Mesenchymal stem cell (in vitro differentiated cells and primary cell): ENCODE measurements around the gene RAB4A.
A peak's percentile ranks its signal among the peaks of the same experiment; 100 is the strongest.

Source experiments
- DNase-seq: peaks from one replicate; pipeline ENCODE4 v3.0.0-alpha.2; 2013
- H2AFZ ChIP-seq: one replicate; pipeline ENCODE4 v1.6.1; 2013; ENCODE audit warnings: low read depth, mild to moderate bottlenecking, control low read depth, inconsistent platforms, low read length, moderate library complexity
- H2AK5ac ChIP-seq: 2 replicates; pipeline ENCODE4 v1.6.1; 2013; ENCODE audit warnings: low read length, moderate library complexity, mild to moderate bottlenecking, inconsistent platforms; ENCODE audit not compliant: severe bottlenecking
- H2BK120ac ChIP-seq: one replicate; pipeline ENCODE4 v1.6.1; 2013; ENCODE audit warnings: low read depth, mild to moderate bottlenecking, inconsistent platforms, low read length, moderate library complexity
- H2BK12ac ChIP-seq, 2 experiments: one replicate each; pipeline ENCODE4 v1.6.1; 2013; ENCODE audit warnings: inconsistent platforms in 2 of 2, low read length in 2 of 2, mild to moderate bottlenecking in 2 of 2, moderate library complexity in 2 of 2, control low read depth in 1 of 2
- H2BK15ac ChIP-seq: one replicate; pipeline ENCODE4 v1.6.1; 2013; ENCODE audit warnings: mild to moderate bottlenecking, low read depth, inconsistent platforms; ENCODE audit not compliant: poor library complexity, severe bottlenecking
- H2BK5ac ChIP-seq: 2 replicates; pipeline ENCODE4 v1.6.1; 2013; ENCODE audit warnings: low read depth, mild to moderate bottlenecking, low read length, control low read depth, inconsistent platforms; ENCODE audit not compliant: poor library complexity, severe bottlenecking
- H3K14ac ChIP-seq, 2 experiments: one replicate each; pipeline ENCODE4 v1.6.1; 2013; ENCODE audit warnings: inconsistent platforms in 2 of 2, low read length in 2 of 2, control low read depth in 1 of 2, mild to moderate bottlenecking in 1 of 2, moderate library complexity in 1 of 2
- H3K18ac ChIP-seq, 2 experiments: one replicate each; pipeline ENCODE4 v1.6.1; 2013; ENCODE audit warnings: inconsistent platforms in 2 of 2, low read length in 2 of 2, control low read depth in 1 of 2, low read depth in 1 of 2, mild to moderate bottlenecking in 1 of 2
- H3K23ac ChIP-seq, 2 experiments: one replicate each; pipeline ENCODE4 v1.6.1; 2013; ENCODE audit warnings: inconsistent platforms in 2 of 2, low read length in 2 of 2, mild to moderate bottlenecking in 2 of 2, moderate library complexity in 2 of 2, control low read depth in 1 of 2
- H3K27ac ChIP-seq: 2 replicates; pipeline ENCODE4 v1.5.1; 2013; ENCODE audit warnings: mild to moderate bottlenecking, moderate library complexity, low read length, control low read depth, inconsistent platforms; ENCODE audit not compliant: poor library complexity, severe bottlenecking
- H3K27me3 ChIP-seq, 2 experiments: 2 replicates each; pipeline versions ENCODE4 v1.6.1 to v1.7.0; 2013; ENCODE audit warnings: low read length in 2 of 2, mild to moderate bottlenecking in 2 of 2, moderate library complexity in 2 of 2, control low read depth in 1 of 2, inconsistent platforms in 1 of 2; ENCODE audit not compliant: control insufficient read depth in 1 of 2, insufficient read depth in 1 of 2
- H3K36me3 ChIP-seq, 2 experiments: 2 replicates each; pipeline versions ENCODE4 v1.6.1 to v1.7.0; 2013; ENCODE audit warnings: low read length in 2 of 2, control low read depth in 1 of 2, inconsistent platforms in 1 of 2, low read depth in 1 of 2, mild to moderate bottlenecking in 1 of 2; ENCODE audit not compliant: insufficient read depth in 2 of 2, control insufficient read depth in 1 of 2
- H3K4ac ChIP-seq, 2 experiments: one replicate each; pipeline ENCODE4 v1.6.1; 2013; ENCODE audit warnings: inconsistent platforms in 2 of 2, low read length in 2 of 2, mild to moderate bottlenecking in 2 of 2, moderate library complexity in 2 of 2, control low read depth in 1 of 2, low read depth in 1 of 2
- H3K4me1 ChIP-seq: 2 replicates; pipeline ENCODE4 v1.6.1; 2013; ENCODE audit warnings: low read depth, low read length, control low read depth; ENCODE audit not compliant: control insufficient read depth, insufficient read depth
- H3K4me2 ChIP-seq: 2 replicates; pipeline ENCODE4 v1.6.1; 2013; ENCODE audit warnings: low read length, mild to moderate bottlenecking, inconsistent platforms; ENCODE audit not compliant: poor library complexity, severe bottlenecking
- H3K4me3 ChIP-seq, 2 experiments: 2 replicates each; pipeline versions ENCODE4 v1.5.1 to v1.7.0; 2013; ENCODE audit warnings: low read length in 2 of 2, mild to moderate bottlenecking in 2 of 2, control low read depth in 1 of 2, low read depth in 1 of 2; ENCODE audit not compliant: insufficient read depth in 1 of 2
- H3K79me1 ChIP-seq: replicated peaks from 2 replicates; pipeline ENCODE4 v1.6.1; 2013; ENCODE audit warnings: mild to moderate bottlenecking, control low read depth, low read length, inconsistent platforms; ENCODE audit not compliant: poor library complexity, severe bottlenecking
- H3K9ac ChIP-seq: 2 replicates; pipeline ENCODE4 v1.7.0; 2013; ENCODE audit warnings: mild to moderate bottlenecking, low read length, moderate library complexity
- H3K9me3 ChIP-seq: 2 replicates; pipeline ENCODE4 v1.7.0; 2013; ENCODE audit warnings: mild to moderate bottlenecking, low read length; ENCODE audit not compliant: control insufficient read depth
- H4K8ac ChIP-seq: one replicate; pipeline ENCODE4 v1.6.1; 2013; ENCODE audit warnings: inconsistent platforms, mild to moderate bottlenecking, low read length, moderate library complexity
- H4K91ac ChIP-seq: one replicate; pipeline ENCODE4 v1.6.1; 2013; ENCODE audit warnings: mild to moderate bottlenecking, low read length, inconsistent platforms
- WGBS: methylation state at CpG from one replicate; pipeline ENCODE4 v1.1.7; 2013; ENCODE audit warnings: mixed read lengths; 5-methylcytosine and 5-hydroxymethylcytosine counted together

RAB4A gene

DNA sequence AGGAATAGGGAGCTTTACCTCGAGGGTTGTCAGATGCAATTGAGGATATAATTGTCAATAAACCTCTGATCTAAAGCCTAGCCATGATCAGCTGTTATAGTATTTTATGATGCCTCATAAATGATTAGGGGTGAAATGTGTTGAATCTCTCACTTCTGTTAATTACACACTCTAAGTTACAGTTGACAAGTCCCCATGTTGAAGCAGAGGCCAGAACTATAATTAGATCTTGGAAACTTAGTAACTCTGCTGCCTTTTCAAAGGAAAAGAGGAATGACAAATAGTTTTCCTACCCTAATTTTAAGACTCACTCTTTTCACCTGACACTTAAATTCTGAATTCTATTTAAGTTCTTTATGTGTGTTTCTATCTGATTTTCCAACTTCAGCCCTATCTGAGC, 38.2 kb downstream of the RAB4A start:
- Histone ChIP-seq H4K91ac (no peak overlapping the region), H3K9me3 (no peaks in the 10 kb centered on the region), H3K4me3 (no peak overlapping the region), H3K36me3 (peaks cover 17 to 50% of the 10 kb centered on the region in 2 experiments), H3K18ac (no peak overlapping the region), H3K4me1 (peaks cover 3% of the 10 kb centered on the region), H3K27ac (no peak overlapping the region), H2AFZ (no peak overlapping the region), H2BK120ac (no peak overlapping the region), H3K9ac (no peak overlapping the region), H3K4ac (no peak overlapping the region), H3K23ac (no peak overlapping the region), H3K4me2 (no peak overlapping the region), H2BK15ac (no peak overlapping the region), H3K79me1 (peaks cover 24% of the 10 kb centered on the region), H3K27me3 (no peaks in the 10 kb centered on the region), H2BK12ac (no peak overlapping the region), H2AK5ac (no peak overlapping the region), H4K8ac (no peak overlapping the region), H2BK5ac (no peak overlapping the region), H3K14ac (no peak overlapping the region)
- WGBS = 100% methylated on average over 1 of the region's 1 CpG
- DNase-seq = no peak

DNA sequence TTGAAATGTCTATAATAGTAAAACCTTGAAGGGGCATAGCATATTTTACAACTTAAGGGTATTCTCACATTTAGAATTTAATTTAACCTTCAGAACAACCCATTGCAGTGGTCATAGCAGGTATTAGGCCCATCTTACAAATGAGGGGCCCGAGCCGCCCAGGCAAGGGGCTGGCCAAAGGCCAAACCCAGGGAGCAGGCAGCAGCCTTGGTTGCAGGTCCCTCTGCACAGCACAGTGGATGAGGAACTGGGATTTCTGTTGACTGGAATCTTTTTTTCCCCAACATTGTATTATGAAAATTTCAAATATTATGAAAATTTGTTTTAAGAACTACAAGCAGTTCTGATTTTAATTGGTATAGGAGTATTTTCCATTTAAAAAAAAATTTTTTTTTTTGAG, 38.8 kb downstream of the RAB4A start:
- Histone ChIP-seq H3K27ac (no peak overlapping the region), H2BK15ac (no peak overlapping the region), H3K36me3 (peaks cover 17 to 44% of the 10 kb centered on the region in 2 experiments), H3K4me2 (no peak overlapping the region), H3K14ac (no peak overlapping the region), H3K4ac (no peak overlapping the region), H4K91ac (no peak overlapping the region), H3K18ac (no peak overlapping the region), H3K4me3 (no peak overlapping the region), H2BK12ac (no peak overlapping the region), H3K4me1 (peaks cover 3% of the 10 kb centered on the region), H4K8ac (no peak overlapping the region), H3K79me1 (peaks cover 24% of the 10 kb centered on the region), H3K23ac (no peak overlapping the region), H2AK5ac (no peak overlapping the region), H2AFZ (no peak overlapping the region), H3K9me3 (no peaks in the 10 kb centered on the region), H3K27me3 (no peaks in the 10 kb centered on the region), H2BK5ac (no peak overlapping the region), H3K9ac (no peak overlapping the region), H2BK120ac (no peak overlapping the region)
- 100% methylated on average over 2 of the region's 2 CpGs for WGBS
- DNase-seq = no peak

DNA sequence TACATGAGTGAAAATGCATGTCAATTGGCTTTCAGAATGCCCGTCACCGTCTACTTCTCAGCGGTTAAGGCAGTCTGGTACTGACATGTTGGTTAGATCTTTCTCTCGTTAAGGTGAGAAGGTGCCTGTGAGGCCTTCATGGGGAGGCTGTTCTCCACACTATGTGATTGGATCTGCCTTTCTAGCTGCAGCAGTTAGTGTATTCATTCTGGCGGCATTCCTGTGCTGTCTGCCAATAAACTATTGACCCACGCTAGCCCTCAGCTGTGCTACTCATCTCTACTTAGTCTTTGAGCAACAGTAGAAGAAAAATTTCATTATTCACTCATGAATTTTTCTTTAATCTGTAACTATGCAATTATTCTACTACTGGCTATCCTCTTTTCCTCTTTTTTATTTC, 39.9 kb downstream of the RAB4A start:
- H3K36me3 ChIP-seq = peaks cover 17 to 40% of the 10 kb centered on the region in 2 experiments
- no peaks in the 10 kb centered on the region for H3K27me3 ChIP-seq
- H2BK120ac ChIP-seq = no peak overlapping the region
- H3K4me3 ChIP-seq = no peak overlapping the region
- no peak overlapping the region for H3K4me2 ChIP-seq
- no peaks in the 10 kb centered on the region for H3K9me3 ChIP-seq
- no peak overlapping the region for H3K4ac ChIP-seq
- no peak overlapping the region for H2BK15ac ChIP-seq
- no peak overlapping the region for H2AK5ac ChIP-seq
- H4K91ac ChIP-seq = no peak overlapping the region
- H3K79me1 ChIP-seq = peaks cover 24% of the 10 kb centered on the region
- H3K18ac ChIP-seq = no peak overlapping the region
- no peak overlapping the region for H3K9ac ChIP-seq
- no peak overlapping the region for H2AFZ ChIP-seq
- H3K23ac ChIP-seq = peak overlapping the region in 1 of 2 experiments; percentile 72
- no peak overlapping the region for H2BK12ac ChIP-seq
- no peak overlapping the region for H3K27ac ChIP-seq
- DNase-seq = no peak
- H3K4me1 ChIP-seq = peaks cover 3% of the 10 kb centered on the region
- 90% methylated on average over 6 of the region's 6 CpGs for WGBS
- peak overlapping the region in 1 of 2 experiments; percentile 41 for H3K14ac ChIP-seq
- H2BK5ac ChIP-seq = no peak overlapping the region
- H4K8ac ChIP-seq = no peak overlapping the region

DNA sequence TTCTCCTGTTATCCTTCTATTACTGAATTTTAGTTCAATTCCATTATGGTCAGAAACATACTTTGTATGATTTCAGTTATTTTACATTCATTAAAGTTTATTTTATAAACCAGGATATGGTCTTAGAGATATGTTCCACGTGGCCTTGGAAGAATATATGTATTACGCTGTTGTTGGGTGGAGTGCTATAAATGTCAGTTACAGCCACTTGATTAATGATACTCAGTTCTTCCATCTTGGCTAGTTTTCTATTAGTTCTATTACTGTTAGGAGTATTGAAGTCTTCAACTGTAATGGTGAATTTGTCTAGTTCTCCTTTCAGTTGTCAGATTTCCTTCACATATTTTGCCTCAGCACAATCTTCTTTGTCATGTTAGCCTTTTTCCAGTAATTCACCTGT, 45.3 kb downstream of the RAB4A start:
- Histone ChIP-seq H3K4me3 (no peak overlapping the region), H3K79me1 (peaks cover 17% of the 10 kb centered on the region), H3K36me3 (peaks cover 13 to 40% of the 10 kb centered on the region in 2 experiments), H3K4me1 (peaks cover 6% of the 10 kb centered on the region), H3K14ac (no peak overlapping the region), H3K23ac (no peak overlapping the region), H3K27ac (no peak overlapping the region), H3K4me2 (no peak overlapping the region), H3K18ac (no peak overlapping the region), H4K8ac (no peak overlapping the region), H3K9ac (no peak overlapping the region), H2AFZ (no peak overlapping the region), H2BK15ac (no peak overlapping the region), H2BK5ac (no peak overlapping the region), H3K27me3 (no peaks in the 10 kb centered on the region), H3K9me3 (no peaks in the 10 kb centered on the region), H2BK120ac (no peak overlapping the region), H4K91ac (no peak overlapping the region), H2AK5ac (no peak overlapping the region), H2BK12ac (no peak overlapping the region), H3K4ac (no peak overlapping the region)
- DNase-seq = no peak
- 100% methylated on average over 2 of the region's 2 CpGs for WGBS
